ENCODE data around the gene MISP. TPM values are rescaled to one million over a fixed set of nuclear protein-coding genes. Genes with fewer than 3 reads are reported as not detected.

The MISP gene
- total RNA-seq, 3 donors from 2014 or later, result 0.16 to 3.6 (median 2.5) TPM

GRCh38 chr19:708154-709143 lies 42.5 kb upstream of the MISP start, which contains the start of gene PALM:
Gene PALM (plus strand): TSS chr19:708935. CDS start chr19:709147, 212 bp downstream.
- no peaks in the 10 kb centered on the region for H3K36me3 ChIP-seq
- peaks cover 0 to 5% of the 10 kb centered on the region in 2 donors for H3K4me1 ChIP-seq
- intact Hi-C loops (cut with DNase I; ENCODE audit: low total_unique reads), result no loop called here

GRCh38 chr19:709196-709964 lies 41.5 kb upstream of the MISP start:
- Histone ChIP-seq H3K4me3 (peak overlapping the region; percentile 82 to 98 (median 84)), H3K9me3 (no peaks in the 10 kb centered on the region), H3K36me3 (no peaks in the 10 kb centered on the region), H3K4me1 (peaks cover 0 to 5% of the 10 kb centered on the region in 2 donors), H3K27me3 (no peaks in the 10 kb centered on the region), H3K27ac (peak overlapping the region; percentile 73 to 94)
- DNase-seq (ENCODE audit: low spot score in 2 of 2), result no peak
- intact Hi-C loops (cut with DNase I; ENCODE audit: low total_unique reads), result no loop called here
- TF ChIP-seq POLR2A (IDR thresholded peaks at IDR 0.05) (no peak), POLR2AphosphoS5 (IDR thresholded peaks at IDR 0.05) (no peak), CTCF (IDR thresholded peaks at IDR 0.05) (no peak)

More at GRCh38 chr19:708154-709143, 42.5 kb upstream of the MISP start, which contains the start of gene PALM:
- no peaks in the 10 kb centered on the region for H3K9me3 ChIP-seq
- TF ChIP-seq CTCF (IDR thresholded peaks at IDR 0.05) (peak in 1 of 3 donors; percentile 10), POLR2A (IDR thresholded peaks at IDR 0.05) (no peak)
- H3K27me3 ChIP-seq, result no peaks in the 10 kb centered on the region
- H3K27ac ChIP-seq, result peak within 1 kb of the TSS; percentile 73 to 94
- DNase-seq (ENCODE audit: low spot score in 2 of 2), result no peak
- H3K4me3 ChIP-seq, result peak within 1 kb of the TSS; percentile 82 to 98 (median 84)

GRCh38 chr19:709965-710571 lies 40.8 kb upstream of the MISP start:
- peak overlapping the region; percentile 73 to 94 for H3K27ac ChIP-seq
- no peaks in the 10 kb centered on the region for H3K9me3 ChIP-seq
- H3K4me1 ChIP-seq, result peaks cover 0 to 5% of the 10 kb centered on the region in 2 donors
- H3K36me3 ChIP-seq, result no peaks in the 10 kb centered on the region
- no peak for TF ChIP-seq POLR2A (IDR thresholded peaks at IDR 0.05)
- TF ChIP-seq POLR2AphosphoS5 (IDR thresholded peaks at IDR 0.05), result no peak
- no peak for TF ChIP-seq CTCF (IDR thresholded peaks at IDR 0.05)
- no peaks in the 10 kb centered on the region for H3K27me3 ChIP-seq
- intact Hi-C loops (cut with DNase I; ENCODE audit: low total_unique reads), result no loop called here
- no peak for DNase-seq (ENCODE audit: low spot score in 2 of 2)
- H3K4me3 ChIP-seq, result peak overlapping the region; percentile 82 to 98 (median 84)

- Histone ChIP-seq H3K4me1 (peaks cover 0 to 5% of the 10 kb centered on the region in 2 donors), H3K9me3 (peaks cover 0 to 4% of the 10 kb centered on the region in 2 donors), H3K27ac (peak overlapping the region; percentile 73 to 94), H3K36me3 (no peaks in the 10 kb centered on the region), H3K27me3 (no peaks in the 10 kb centered on the region), H3K4me3 (peak overlapping the region; percentile 82 to 98 (median 84))
- TF ChIP-seq POLR2A (IDR thresholded peaks at IDR 0.05) (no peak), CTCF (IDR thresholded peaks at IDR 0.05) (no peak), POLR2AphosphoS5 (IDR thresholded peaks at IDR 0.05) (no peak)
- no peak for DNase-seq (ENCODE audit: low spot score in 2 of 2)
- intact Hi-C loops (cut with DNase I; ENCODE audit: low total_unique reads), result no loop called here
Observed at GRCh38 chr19:710767-711166, 40.1 kb upstream of the MISP start.

All from breast epithelium (tissue), 4 donors.